GM12878 (cell line): ENCODE measurements around the gene XPC. TPM values are rescaled to one million over a fixed set of nuclear protein-coding genes. Genes with fewer than 3 reads are reported as not detected.

Source experiments
- EED ChIP-seq: sonication (generic); IDR thresholded peaks from 2 replicates; pipeline ENCODE4 v1.6.1; 2016; ENCODE audit warnings: antibody characterized with exemption, low read depth
- EZH2 ChIP-seq: IDR thresholded peaks from 2 replicates; pipeline ENCODE4 v1.6.1; 2012; ENCODE audit warnings: low read depth, mild to moderate bottlenecking, control low read depth, inconsistent platforms, low read length, borderline replicate concordance; ENCODE audit not compliant: control insufficient read depth
- RCOR1 ChIP-seq: conservative IDR thresholded peaks from 2 replicates; pipeline ENCODE4 v1.6.1; 2012; ENCODE audit warnings: low read depth, low read length, improper control_type of control experiment
- RELB ChIP-seq: fragments of 450-650 bp; IDR thresholded peaks from 2 replicates; pipeline ENCODE4 v1.6.1; 2017; ENCODE audit warnings: low read depth, mild to moderate bottlenecking, moderate library complexity
- SIN3A ChIP-seq: IDR thresholded peaks from 2 replicates; pipeline ENCODE4 v1.6.1; 2012; ENCODE audit warnings: low read depth, low read length, improper control_type of control experiment
- SREBF2 ChIP-seq: IDR thresholded peaks from 2 replicates; pipeline ENCODE4 v1.6.1; 2012; ENCODE audit warnings: mild to moderate bottlenecking, low read length
- ZNF592 ChIP-seq: fragments of 450-650 bp; IDR thresholded peaks from 2 replicates; pipeline ENCODE4 v1.6.1; 2017; ENCODE audit warnings: mild to moderate bottlenecking, moderate library complexity
- polyA plus RNA-seq, 11 experiments: library from polyadenylated mRNA; depleted of rRNA in 4 of 11; unstranded in 6 of 11; stranded (reverse) in 5 of 11; fragments of >200 nt; fragmentation: Nextera tagmentation in 4 of 11; fragmentation: Illumina TruSeq in 1 of 11; extraction: Ambion mirVana in 4 of 11; extraction: Trizol in 1 of 11; gene quantifications; 1 replicate in 1 of 11; 2 replicates in 10 of 11; pipeline versions ENCODE4 v1.2.1 to v1.2.3, GENCODE V29; 2011 to 2016; ENCODE audit warnings: inconsistent platforms in 2 of 11, missing spikeins in 2 of 11, low read depth in 1 of 11
- total RNA-seq, 4 experiments: library from RNA; depleted of rRNA in 3 of 4; stranded (reverse); fragments of >200 nt in 3 of 4; fragmentation: Illumina TruSeq in 1 of 4; extraction: Trizol in 1 of 4; gene quantifications; 2 replicates each; pipeline versions ENCODE4 v1.2.1 to v1.2.3, GENCODE V29; 2013 to 2021

The XPC gene
- total and polyA plus RNA-seq, 10 of the 15 experiments (the other 5 are each of a cell fraction or from before 2014, with no cell fraction given) = 4.0 to 48.3 (median 29.8) TPM

GRCh38 chr3:14125193-14126016 lies 53.0 kb downstream of the XPC start (continued):
- TF ChIP-seq ZNF592 (no peak), RELB (0 out of 2 replicates have a peak, but pooled peaks have one; percentile 36), EZH2 (no peak), RCOR1 (0 out of 2 replicates have a peak, but pooled peaks have one; percentile 67), SIN3A (peak; percentile 12; the same call in 1 of the 2 replicates), SREBF2 (no peak), EED (no peak)
